Measurements from ENCODE around the gene SORCS1.

The SORCS1 gene

DNA sequence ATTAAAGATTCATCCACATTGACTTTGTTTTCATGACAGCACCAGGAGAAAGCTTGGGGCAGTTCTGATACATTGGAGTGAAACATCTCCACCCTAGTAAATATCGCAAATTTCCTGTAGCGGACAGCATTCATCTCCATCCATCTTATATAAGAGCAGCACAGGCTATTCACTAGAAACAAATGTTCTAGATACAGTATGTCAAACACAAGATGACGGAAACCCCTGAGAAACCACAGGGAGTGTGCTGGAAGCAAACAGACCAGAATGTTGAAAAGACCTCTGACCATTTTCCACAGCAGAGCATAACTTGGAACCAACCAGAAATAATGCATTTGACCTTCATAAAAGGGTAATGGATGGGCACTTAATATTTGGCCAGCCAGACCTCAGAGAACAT, 343.9 kb downstream of the SORCS1 start:
- TF ChIP-seq, protein P1, sequence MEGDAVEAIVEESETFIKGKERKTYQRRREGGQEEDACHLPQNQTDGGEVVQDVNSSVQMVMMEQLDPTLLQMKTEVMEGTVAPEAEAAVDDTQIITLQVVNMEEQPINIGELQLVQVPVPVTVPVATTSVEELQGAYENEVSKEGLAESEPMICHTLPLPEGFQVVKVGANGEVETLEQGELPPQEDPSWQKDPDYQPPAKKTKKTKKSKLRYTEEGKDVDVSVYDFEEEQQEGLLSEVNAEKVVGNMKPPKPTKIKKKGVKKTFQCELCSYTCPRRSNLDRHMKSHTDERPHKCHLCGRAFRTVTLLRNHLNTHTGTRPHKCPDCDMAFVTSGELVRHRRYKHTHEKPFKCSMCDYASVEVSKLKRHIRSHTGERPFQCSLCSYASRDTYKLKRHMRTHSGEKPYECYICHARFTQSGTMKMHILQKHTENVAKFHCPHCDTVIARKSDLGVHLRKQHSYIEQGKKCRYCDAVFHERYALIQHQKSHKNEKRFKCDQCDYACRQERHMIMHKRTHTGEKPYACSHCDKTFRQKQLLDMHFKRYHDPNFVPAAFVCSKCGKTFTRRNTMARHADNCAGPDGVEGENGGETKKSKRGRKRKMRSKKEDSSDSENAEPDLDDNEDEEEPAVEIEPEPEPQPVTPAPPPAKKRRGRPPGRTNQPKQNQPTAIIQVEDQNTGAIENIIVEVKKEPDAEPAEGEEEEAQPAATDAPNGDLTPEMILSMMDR (IDR thresholded peaks at IDR 0.05): no peak
- Histone ChIP-seq H3K9ac (no peak overlapping the region), H3K4me2 (ENCODE audit: low read length) (no peak overlapping the region)

GRCh38 chr10:106819490-106819889, 345.0 kb downstream of the SORCS1 start:
- Histone ChIP-seq H3K4me2 (ENCODE audit: low read length) (no peak overlapping the region), H3K27me3 (ENCODE audit: control insufficient read depth, insufficient read depth, low read length) (no peaks in the 10 kb centered on the region), H3K79me2 (no peaks in the 10 kb centered on the region), H2AFZ (no peak overlapping the region), H3K9ac (no peak overlapping the region), H3K36me3 (ENCODE audit: control insufficient read depth, insufficient read depth, low read length) (no peaks in the 10 kb centered on the region), H3K27ac (no peak overlapping the region), H3K4me1 (no peaks in the 10 kb centered on the region), H3K4me3 (ENCODE audit: low read depth, low read length) (no peak overlapping the region), H3K9me3 (ENCODE audit: control insufficient read depth, low read length) (no peaks in the 10 kb centered on the region)
- TF ChIP-seq, protein P1 (IDR thresholded peaks at IDR 0.05): no peak

More for the DNA sequence above, 343.9 kb downstream of the SORCS1 start:
- H3K27ac ChIP-seq: no peak overlapping the region
- H3K79me2 ChIP-seq: no peaks in the 10 kb centered on the region
- no peaks in the 10 kb centered on the region for H3K36me3 ChIP-seq (ENCODE audit: control insufficient read depth, insufficient read depth, low read length)
- H3K4me3 ChIP-seq (ENCODE audit: low read depth, low read length): no peak overlapping the region
- no peaks in the 10 kb centered on the region for H3K9me3 ChIP-seq (ENCODE audit: control insufficient read depth, low read length)
- H3K27me3 ChIP-seq (ENCODE audit: control insufficient read depth, insufficient read depth, low read length): no peaks in the 10 kb centered on the region
- H2AFZ ChIP-seq: no peak overlapping the region
- no peaks in the 10 kb centered on the region for H3K4me1 ChIP-seq

- Histone ChIP-seq H3K36me3 (ENCODE audit: control insufficient read depth, insufficient read depth, low read length) (no peaks in the 10 kb centered on the region), H3K4me2 (ENCODE audit: low read length) (no peak overlapping the region)
Measured at GRCh38 chr10:106816318-106817085, 348.0 kb downstream of the SORCS1 start.

DNA sequence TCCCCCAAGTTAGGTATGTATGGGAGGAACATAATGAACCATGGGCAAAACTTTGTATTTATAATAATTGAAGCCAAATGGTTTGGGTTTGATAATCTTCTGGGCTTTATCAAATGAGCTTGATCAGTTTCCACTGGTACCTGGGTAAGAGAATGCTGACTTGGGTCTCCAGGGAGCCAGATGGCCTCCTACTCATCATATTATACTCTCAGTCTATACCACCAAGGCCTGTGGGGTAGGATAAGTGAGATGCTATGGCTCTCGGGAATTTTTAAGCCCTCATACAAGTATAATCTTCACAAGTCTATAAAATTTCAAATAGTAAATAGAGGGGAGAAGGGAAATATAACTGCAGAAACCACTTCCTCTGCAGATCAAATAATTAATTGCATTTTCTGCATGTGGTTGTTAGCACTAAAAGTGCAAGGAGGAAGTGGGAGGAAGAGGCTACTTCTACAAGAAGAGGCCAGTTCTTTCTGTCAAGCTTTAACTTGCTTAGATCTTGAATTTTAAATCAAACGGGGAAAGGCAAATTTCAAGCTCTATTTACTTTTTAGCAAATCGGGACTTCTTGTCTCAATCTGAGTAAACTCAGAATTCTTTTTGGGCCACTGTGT, 349.0 kb downstream of the SORCS1 start:
- H3K79me2 ChIP-seq: no peaks in the 10 kb centered on the region
- H3K27ac ChIP-seq: no peak overlapping the region
- H3K4me3 ChIP-seq (ENCODE audit: low read depth, low read length): no peak overlapping the region
- H3K36me3 ChIP-seq (ENCODE audit: control insufficient read depth, insufficient read depth, low read length): no peaks in the 10 kb centered on the region
- H3K9me3 ChIP-seq (ENCODE audit: control insufficient read depth, low read length): no peaks in the 10 kb centered on the region
- TF ChIP-seq, protein P1 (IDR thresholded peaks at IDR 0.05): no peak
- H3K4me1 ChIP-seq: no peaks in the 10 kb centered on the region
- H3K9ac ChIP-seq: no peak overlapping the region
- no peaks in the 10 kb centered on the region for H3K27me3 ChIP-seq (ENCODE audit: control insufficient read depth, insufficient read depth, low read length)
- no peak overlapping the region for H2AFZ ChIP-seq
- no peak overlapping the region for H3K4me2 ChIP-seq (ENCODE audit: low read length)

More at GRCh38 chr10:106816318-106817085, 348.0 kb downstream of the SORCS1 start:
- no peaks in the 10 kb centered on the region for H3K79me2 ChIP-seq
- H3K9ac ChIP-seq: no peak overlapping the region
- TF ChIP-seq, protein P1 (IDR thresholded peaks at IDR 0.05): no peak
- H3K27me3 ChIP-seq (ENCODE audit: control insufficient read depth, insufficient read depth, low read length): no peaks in the 10 kb centered on the region
- no peak overlapping the region for H3K4me3 ChIP-seq (ENCODE audit: low read depth, low read length)
- H3K9me3 ChIP-seq (ENCODE audit: control insufficient read depth, low read length): no peaks in the 10 kb centered on the region
- no peaks in the 10 kb centered on the region for H3K4me1 ChIP-seq
- H2AFZ ChIP-seq: no peak overlapping the region
- H3K27ac ChIP-seq: no peak overlapping the region
